Measurements from ENCODE around the gene UBE3C.
"Not testable (repeated sequence)": the region's sequence is repeated elsewhere in the genome, so short reads cannot be mapped to it uniquely, and the experiment has no call there.

UBE3C gene

DNA sequence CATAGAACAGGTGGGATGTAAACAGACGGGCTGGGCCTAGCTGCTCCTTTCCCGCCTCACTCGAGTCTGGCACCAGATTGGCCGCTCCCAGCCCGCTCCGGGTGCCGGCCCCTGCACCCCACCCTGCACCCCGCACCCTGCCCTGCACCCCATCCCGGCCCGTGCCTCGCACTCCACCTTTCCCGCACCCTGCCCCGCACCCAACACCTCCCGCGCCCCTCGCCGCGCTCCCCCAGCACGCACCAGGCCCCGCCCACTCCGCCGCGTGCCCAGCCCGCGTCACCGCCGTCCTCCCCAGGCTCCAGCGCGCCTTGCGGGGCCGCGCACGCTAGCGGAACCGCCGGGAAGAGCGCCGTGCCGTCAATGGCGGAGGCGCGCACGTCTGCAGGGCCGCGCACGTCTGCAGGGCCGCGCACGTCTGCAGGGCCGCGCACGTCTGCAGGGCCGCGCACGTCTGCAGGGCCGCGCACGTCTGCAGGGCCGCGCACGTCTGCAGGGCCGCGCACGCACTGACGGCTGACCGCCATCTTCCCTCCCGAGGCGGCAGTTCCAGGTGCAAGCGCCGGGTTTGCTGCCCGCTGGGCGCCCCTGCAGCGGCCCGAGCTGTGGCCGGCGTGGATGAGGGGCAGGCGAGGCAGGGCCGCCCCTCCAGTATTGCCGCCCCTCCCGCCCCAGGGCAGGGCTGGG, at the start of gene UBE3C:
TSS of gene UBE3C (plus strand) at position 503 of the 687 bp plus-strand sequence. CDS start 347 bp downstream, outside the sequence.
- peak; percentile 64 to 96 (median 90) for DNase-seq
- intact Hi-C loops (cut with DNase I) = loop anchor here (5.0 kb wide), 1 partner anchor 199 kb away; the partner anchor contains the start of gene DNAJB6

DNA sequence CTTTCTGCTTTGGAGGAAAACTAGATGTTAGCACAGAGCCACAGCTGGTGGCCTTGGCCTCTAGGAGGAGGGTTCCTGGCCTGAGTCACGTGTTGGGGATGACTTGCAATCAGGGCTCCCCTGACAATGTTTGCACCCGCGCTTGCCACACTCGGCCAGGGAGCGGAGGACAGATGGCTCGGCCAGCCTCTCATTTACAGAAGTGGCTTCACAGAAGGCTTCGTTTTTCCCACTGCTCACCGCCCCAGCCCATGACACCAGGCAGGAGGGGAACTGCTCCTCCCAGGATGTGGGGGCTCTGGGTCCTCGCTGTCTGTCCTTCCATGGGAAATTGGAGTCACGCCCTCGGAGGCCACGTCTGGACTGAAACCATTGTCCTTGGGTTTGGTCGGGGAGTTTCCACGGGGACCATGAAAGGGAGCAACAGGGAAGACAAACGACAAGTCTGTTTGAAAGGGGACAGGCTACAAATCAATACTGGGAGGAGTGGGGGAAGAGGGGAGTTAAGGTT, 49.6 kb upstream of the UBE3C start:
- DNase-seq = peak in 1 of 42 donors; percentile 21
- intact Hi-C loops (cut with DNase I) = no loop called here

DNA sequence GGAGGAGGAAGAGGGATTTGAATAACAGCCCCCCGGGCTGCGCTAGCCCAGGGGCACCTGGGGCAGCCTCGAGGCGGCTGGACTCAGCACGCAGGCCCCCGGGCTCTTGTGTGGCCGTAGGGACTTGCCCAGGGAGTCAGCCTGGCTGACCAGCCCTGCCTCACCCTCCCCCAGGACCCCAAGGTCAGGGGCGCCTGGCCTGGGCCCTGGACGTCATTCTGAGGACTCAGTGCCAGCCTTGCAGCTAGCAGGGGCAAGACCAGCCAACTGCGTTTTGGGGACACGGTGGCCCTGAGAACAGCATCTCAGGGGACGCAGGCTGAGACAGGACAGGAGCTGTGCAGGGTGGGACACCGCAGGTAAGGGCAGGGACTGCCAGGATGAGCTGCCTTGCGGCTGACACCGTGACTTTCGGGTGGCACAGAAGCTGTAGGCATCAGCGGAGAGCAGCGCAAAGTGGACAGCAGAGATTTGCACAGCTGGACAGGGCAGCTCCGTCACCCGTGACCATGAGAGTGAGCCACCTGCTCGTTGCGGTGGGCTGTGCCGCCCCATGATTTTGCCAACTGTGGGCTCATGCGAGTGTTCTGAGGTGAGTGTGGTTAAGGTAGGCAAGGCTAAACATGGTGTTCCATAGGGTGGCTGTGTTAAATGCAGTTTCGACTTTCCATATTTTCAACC, 48.1 kb upstream of the UBE3C start:
- peak in 2 of 42 donors; percentile 9 to 16 for DNase-seq
- intact Hi-C loops (cut with DNase I) = no loop called here

DNA sequence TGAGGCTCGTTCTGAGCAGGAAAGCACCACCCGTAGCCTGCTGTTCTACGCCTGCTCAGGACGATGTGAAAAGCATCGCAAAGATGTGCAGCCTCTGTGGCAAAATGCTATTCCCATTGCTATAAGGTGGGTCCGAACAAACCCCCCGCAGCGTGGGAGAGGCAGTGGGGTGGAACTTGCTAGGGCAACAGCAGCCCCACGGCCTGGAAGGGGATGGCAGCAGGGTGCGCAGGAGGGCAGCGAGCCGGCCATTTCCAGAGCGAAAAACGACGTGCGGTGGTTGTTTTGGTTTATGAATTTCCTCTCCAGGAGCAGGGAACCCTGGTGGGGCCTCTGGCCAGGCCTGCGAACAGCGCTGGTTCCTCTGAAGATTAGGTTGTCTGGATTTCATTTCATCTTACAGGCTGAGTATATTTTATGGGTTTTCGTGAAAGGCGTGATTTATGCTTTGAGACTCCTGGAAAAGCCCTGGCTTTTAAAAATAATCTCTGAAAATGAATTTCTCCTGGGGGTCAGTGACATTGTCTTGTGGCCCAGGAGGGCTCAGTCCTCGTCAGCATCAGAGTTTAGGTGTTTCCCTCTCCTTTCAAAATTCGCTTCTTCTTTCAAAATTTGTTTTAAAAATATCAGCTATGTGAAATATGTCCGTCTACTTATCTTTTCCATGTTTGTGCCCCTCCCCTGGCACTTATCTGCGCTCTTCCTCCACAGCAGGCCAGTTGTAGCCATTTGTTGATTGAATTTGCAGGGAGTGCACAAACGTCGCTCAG, 42.3 kb upstream of the UBE3C start:
- DNase-seq = no peak
- intact Hi-C loops (cut with DNase I) = no loop called here

DNA sequence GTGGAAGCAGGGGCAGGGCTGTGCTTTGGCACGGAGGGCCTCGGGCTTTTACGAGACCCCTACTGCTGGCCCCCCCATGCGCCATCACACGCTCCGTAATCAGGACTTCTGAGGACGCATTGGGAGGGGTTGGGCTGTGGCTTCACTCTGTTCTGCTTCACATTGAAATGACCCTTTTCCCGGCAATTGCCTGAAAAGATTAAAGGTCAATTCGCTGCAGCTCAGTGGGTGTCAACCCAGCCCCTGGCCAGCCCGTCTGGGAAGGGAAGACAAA, 41.7 kb upstream of the UBE3C start:
- no peak for DNase-seq
- intact Hi-C loops (cut with DNase I) = no loop called here

DNA sequence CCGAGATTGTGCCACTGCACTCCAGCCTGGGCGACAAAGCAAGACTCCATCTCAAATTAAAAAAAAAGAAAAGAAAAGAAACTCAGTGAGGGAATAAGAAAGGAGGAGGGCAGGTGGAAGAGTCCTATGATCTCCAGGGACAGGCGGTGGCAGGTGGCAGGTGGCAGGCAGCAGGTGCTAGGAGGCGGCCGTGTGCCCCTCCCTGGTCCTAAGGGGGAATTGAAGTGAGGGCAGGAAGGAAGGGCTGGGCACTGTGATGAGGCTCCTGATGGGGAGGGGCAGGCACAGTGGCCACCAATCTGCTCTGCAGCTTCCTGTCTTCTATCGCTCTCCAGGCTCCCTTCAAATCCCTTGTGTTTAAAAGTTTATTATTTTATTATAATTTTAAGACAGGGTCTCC, 41.2 kb upstream of the UBE3C start:
- intact Hi-C loops (cut with DNase I) = no loop called here
- no peak for DNase-seq

DNA sequence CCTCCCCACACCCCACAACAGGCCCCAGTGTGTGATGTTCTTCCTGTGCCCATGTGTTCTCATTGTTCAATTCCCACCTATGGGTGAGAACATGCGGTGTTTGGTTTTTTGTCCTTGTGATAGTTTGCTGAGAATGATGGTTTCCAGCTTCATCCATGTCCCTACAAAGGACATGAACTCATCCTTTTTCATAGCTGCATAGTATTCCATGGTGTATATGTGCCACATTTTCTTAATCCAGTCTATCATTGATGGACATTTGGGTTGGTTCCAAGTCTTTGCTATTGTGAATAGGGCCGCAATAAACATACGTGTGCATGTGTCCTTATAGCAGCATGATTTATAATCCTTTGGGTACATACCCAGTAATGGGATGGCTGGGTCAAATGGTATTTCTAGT, 38.7 kb upstream of the UBE3C start:
- intact Hi-C loops (cut with DNase I); DNase-seq: not testable (repeated sequence)

DNA sequence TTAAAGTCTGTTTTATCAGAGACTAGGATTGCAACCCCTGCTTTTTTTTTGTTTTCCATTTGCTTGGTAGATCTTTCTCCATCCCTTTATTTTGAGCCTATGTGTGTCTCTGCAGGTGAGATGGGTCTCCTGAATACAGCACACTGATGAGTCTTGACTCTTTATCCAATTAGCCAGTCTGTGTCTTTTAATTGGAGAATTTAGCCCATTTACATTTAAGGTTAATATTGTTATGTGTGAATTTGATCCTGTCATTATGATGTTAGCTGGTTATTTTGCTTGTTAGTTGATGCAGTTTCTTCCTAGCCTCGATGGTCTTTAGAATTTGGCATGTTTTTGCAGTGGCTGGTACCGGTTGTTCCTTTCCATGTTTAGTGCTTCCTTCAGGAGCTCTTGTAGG, 35.1 kb upstream of the UBE3C start:
- intact Hi-C loops (cut with DNase I); DNase-seq: not testable (repeated sequence)

DNA sequence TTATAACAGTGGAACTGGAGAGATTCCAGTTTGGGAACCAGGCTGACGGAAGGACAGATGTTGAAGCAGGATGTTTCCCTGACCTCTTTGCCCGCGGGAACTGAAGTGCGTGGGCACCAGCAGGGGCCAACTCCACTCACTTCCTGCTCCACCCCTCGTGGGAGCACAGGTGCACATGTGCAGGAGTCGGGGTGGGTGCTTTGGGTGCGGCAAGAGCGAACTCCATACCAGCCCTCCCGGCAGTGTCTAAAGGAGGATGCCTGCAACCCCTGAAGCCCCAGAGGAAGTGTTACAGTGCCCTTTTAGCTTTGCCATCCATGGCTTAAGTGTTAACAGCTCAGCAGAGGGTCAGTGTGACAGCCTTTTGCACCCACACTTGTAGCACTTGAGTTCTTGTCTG, 27.4 kb upstream of the UBE3C start:
- DNase-seq = no peak
- intact Hi-C loops (cut with DNase I) = no loop called here

DNA sequence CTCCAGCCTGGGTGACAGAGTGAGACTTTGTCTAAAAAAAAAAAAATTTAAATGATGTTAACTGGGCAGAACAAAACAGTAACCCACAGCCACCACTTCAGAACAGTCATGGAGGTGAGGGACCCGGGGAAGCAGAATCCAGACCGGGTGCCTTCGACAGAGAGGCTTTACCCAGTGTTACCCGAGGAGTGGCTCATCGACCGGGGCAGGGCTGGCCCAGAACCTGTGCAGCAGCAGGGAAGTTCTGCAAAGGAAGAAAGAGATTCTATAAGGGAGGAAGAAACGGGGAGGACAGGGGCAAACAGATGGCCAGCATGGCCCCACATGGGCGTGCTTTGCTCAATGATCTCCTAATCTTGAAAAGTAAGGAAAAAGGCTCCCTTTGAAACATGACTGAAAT, 26.0 kb upstream of the UBE3C start:
- intact Hi-C loops (cut with DNase I) = no loop called here

DNA sequence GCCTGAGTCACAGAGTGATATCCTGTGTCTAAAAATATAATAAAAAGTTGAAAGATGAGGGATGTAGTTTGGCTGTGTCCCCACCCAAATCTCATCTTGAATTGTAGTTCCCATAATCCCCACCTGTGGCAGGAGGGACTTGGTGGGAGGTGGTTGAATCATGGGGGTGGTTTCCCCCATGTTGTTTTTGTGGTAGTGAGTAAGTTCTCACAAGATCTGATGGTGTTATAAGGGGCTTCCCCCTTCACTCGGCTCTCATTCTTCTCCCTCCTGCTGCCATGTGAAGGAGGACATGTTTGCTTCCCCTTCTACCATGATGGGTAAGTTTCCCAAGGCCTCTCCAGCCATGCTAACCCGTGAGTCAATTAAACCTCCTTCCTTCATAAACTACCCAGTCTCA, 25.1 kb upstream of the UBE3C start:
- intact Hi-C loops (cut with DNase I) = no loop called here
- no peak for DNase-seq

More for the DNA sequence above, 26.0 kb upstream of the UBE3C start:
- no peak for DNase-seq

DNA sequence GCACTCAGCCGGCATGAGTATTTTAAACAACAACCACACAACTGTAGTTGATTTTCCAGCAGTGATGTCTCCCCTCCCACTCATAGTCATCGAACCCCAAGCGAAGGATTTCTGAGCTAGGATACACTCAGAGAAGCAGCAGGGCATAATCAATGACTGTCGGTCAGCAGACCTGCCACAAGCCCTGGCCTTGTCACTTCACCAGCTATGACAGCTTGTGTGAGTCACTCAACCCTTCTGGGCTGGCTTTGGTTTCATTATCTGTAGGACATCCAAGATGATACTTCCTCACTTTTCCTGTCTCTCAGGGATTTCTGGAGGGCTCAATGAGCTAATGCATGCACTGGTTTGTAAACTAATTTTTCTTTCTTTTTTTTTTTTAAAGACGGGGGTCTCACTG, 22.0 kb upstream of the UBE3C start:
- no peak for DNase-seq
- intact Hi-C loops (cut with DNase I) = no loop called here

DNA sequence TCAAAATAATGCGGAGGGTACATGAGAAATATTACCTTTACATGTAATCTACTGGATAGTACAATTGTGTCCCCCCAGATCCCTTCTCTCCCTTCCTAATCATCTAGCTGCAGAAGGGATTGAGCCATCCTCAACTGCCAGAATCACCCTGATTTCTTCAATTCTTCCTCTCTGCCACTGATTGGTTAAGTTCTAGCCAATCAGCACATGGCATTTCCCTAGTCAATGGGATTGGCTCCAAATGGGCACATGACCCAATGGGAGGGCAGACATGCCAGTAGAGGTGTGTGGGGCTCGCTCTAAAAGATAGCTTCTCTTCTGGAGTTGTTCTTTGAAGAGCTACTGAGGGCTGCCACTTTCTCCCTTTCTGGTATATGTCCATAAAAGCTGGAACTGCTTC, 20.9 kb upstream of the UBE3C start:
- intact Hi-C loops (cut with DNase I) = no loop called here
- DNase-seq = no peak

DNA sequence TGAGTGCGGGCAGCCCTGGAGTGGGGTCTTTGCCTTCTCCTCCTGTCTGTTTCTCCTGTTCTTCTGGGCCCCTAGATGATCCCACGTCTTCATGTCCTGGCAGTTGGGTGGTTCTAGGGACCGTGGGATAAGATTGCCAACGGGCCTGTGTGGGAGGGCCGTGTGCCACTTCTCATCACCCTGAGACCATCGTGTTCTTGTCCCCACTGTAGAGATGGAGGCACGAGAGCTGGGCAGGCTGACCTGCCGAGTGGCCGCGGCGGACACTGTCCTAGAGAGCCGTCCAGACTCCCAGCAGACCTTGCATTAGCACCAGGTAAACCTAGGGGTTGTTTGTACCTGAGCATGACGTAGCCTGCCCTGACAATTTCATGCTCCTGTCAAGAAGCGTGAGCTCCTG, 18.5 kb upstream of the UBE3C start:
- intact Hi-C loops (cut with DNase I) = no loop called here
- peak in 1 of 42 donors; percentile 11 for DNase-seq

DNA sequence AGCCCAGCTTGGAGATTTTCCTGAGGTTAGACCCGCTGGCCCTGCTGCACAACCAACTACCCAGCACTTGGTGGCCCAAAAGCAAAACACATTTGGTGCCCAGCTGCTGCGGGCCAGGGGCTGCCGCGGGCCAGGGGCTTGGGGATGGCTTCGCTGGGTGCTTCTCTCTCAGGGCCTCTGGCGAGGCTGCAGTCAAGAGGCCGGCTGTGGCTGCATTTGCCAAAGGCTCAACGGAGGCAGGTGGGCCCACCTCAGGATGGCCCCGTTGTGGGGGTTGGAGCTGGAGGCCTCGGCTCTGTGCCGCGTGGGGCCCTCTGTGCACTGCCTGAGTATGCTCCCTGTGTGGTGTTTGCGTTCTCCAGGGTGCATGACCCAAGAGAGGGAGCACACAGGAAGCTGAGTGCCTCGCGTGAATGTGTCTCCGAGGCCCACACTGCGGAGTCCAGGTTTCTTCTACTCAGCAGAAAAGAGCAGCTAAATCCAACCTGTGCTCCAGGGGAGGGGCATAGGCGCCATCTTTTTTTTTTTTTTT, 17.5 kb upstream of the UBE3C start:
- peak in 1 of 42 donors; percentile 20 for DNase-seq
- intact Hi-C loops (cut with DNase I) = no loop called here

DNA sequence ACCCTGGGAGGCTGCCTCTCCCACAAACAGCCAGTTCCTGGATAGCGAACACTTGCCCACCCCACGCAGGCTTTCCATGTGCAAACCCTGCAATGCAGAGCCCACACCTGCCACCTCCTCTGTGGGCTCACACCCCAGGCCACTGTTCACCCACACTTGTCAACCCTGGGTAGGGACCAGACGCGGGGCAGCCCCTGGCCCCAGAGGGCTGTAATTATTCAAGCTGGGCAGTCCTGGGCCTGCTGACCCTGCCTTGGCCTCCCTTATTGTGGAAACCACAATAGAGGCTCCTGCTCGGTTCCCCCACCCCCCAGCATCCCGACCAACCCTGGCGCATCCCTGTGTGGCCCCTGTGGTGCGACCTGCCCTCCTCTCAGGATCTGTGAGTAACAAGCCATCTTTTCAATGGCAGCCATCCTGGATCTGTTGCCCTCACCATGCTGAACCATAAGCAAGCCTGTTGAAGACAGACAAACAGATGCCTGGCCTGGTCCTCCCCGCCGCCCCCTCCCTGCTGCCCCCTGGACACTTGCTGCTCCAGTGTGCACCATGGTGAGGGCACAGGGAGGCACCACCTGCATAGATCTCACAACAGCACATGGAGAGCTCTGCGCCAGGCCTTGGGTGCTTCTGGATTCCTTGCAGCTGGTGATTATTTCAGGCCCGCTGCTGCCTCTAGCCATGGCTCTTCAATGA, 15.8 kb upstream of the UBE3C start:
- DNase-seq = peak in 1 of 42 donors; percentile 16
- intact Hi-C loops (cut with DNase I) = no loop called here

DNA sequence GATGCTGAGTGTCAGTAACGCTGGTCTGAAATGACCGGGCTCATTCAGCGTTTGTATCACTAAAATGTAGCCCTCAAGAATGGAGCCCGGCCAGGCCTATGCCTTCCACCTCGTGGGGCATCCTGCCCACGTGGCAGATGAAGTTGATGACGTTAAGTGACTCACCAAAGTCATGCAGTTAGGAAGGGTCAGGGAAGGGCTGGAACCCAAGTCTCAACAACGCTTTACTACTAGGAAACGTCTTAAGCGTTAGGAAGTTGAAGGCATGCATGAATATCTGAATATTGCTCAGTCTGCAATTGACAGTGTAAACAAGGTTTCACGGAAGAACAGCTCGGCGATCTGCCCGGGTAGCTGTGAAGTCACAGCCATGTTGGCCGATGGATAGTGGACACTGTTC, 14.0 kb upstream of the UBE3C start:
- peak in 2 of 42 donors; percentile 23 to 33 for DNase-seq
- intact Hi-C loops (cut with DNase I) = no loop called here

DNA sequence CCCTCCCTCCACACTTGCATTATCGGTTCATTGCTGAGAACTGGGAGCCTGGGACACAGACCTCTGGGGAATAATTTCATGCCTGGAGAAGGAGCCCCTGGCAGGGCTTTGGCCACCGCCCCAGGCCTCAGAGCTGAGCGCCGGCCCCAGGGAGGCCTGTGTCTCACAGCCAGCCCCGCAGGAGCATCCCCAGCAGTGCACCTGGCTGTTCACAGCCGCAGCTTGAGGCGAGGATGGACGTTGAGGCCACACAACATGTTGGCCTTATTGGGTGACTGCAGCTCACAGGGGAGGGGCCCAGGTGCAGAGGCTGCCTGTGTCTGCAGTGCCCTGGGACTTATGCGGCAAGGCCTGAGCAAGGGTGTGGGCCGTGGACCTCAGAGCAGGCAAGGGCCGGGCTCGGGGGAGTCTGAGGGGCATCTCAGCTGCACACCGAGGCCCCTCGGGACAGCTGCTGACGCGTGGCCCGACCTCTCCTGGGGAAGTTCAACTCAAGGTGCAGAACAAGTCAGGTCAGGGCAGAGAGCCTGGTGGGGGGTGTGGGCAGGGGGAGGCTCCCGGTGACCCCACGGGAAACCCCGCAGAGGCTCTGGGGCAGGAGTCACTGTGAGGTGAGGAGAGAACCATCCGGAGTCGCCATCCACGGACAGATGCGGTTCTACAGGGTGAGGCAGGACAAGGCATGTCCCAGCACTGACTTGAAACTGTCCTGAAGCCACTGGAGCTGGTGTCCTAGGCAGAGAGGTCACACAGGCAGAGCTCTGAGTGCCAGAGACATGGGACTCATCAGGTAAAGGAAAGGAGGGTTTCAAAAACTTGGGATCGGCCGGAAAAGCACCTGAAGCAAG, 13.1 kb upstream of the UBE3C start:
- intact Hi-C loops (cut with DNase I) = no loop called here
- DNase-seq = peak in 1 of 42 donors; percentile 15
